CD14-positive monocyte (primary cell): Measurements from ENCODE around the gene C17orf78. TPM values are rescaled to one million over a fixed set of nuclear protein-coding genes. Genes with fewer than 3 reads are reported as not detected.

Experiments
- DNase-seq, 3 donors: peaks; one replicate each; pipeline ENCODE4 v3.0.0-alpha.2; 2011 to 2022
- H2AFZ ChIP-seq: 2 replicates; pipeline ENCODE4 v1.6.0; 2012; ENCODE audit warnings: mild to moderate bottlenecking, low read depth, low read length, inconsistent platforms; ENCODE audit not compliant: insufficient read depth, poor library complexity, severe bottlenecking
- H3K27ac ChIP-seq, 2 donors: 1 replicate in 1 of 2; 2 replicates in 1 of 2; pipeline ENCODE4 v1.5.1; 2012 to 2013; ENCODE audit warnings: low read length in 2 of 2, control low read depth in 1 of 2, inconsistent platforms in 1 of 2, low read depth in 1 of 2, mild to moderate bottlenecking in 1 of 2
- H3K27me3 ChIP-seq, 2 donors: one replicate each; pipeline versions ENCODE4 v1.6.0 to v1.6.1; 2011 to 2013; ENCODE audit warnings: low read length in 2 of 2; ENCODE audit not compliant: control insufficient read depth in 2 of 2, insufficient read depth in 2 of 2
- H3K36me3 ChIP-seq, 2 donors: replicated peaks in 1 of 2; 1 replicate in 1 of 2; 2 replicates in 1 of 2; pipeline versions ENCODE4 v1.5.1 to v1.6.1; 2012 to 2013; ENCODE audit warnings: low read length in 2 of 2, control low read depth in 1 of 2, inconsistent platforms in 1 of 2, mild to moderate bottlenecking in 1 of 2; ENCODE audit not compliant: insufficient read depth in 2 of 2, control insufficient read depth in 1 of 2
- H3K4me1 ChIP-seq, 2 donors: 1 replicate in 1 of 2; 2 replicates in 1 of 2; pipeline versions ENCODE4 v1.5.1 to v1.6.1; 2012 to 2013; ENCODE audit warnings: low read length in 2 of 2, control low read depth in 1 of 2, inconsistent platforms in 1 of 2, mild to moderate bottlenecking in 1 of 2, moderate library complexity in 1 of 2; ENCODE audit not compliant: insufficient read depth in 2 of 2, control insufficient read depth in 1 of 2
- H3K4me2 ChIP-seq: replicated peaks from 2 replicates; pipeline ENCODE3; 2012; ENCODE audit warnings: low read length, moderate library complexity, mild to moderate bottlenecking; ENCODE audit not compliant: poor library complexity, severe bottlenecking; ENCODE audit errors: extremely low read depth
- H3K4me3 ChIP-seq, 3 experiments: fragments of 200-600 bp in 1 of 3; sonication (generic) in 1 of 3; replicated peaks in 1 of 3; 1 replicate in 2 of 3; 2 replicates in 1 of 3; pipeline ENCODE4 v1.5.1; 2011 to 2013; ENCODE audit warnings: low read length in 3 of 3, mild to moderate bottlenecking in 3 of 3, control low read depth in 2 of 3, low read depth in 2 of 3, inconsistent platforms in 1 of 3, moderate library complexity in 1 of 3
- H3K79me2 ChIP-seq: 2 replicates; pipeline ENCODE4 v1.6.0; 2012; ENCODE audit warnings: mild to moderate bottlenecking, control low read depth, inconsistent platforms, low read length, moderate library complexity; ENCODE audit not compliant: insufficient read depth
- H3K9ac ChIP-seq: 2 replicates; pipeline ENCODE4 v1.6.0; 2017; ENCODE audit warnings: low read length, mild to moderate bottlenecking; ENCODE audit not compliant: insufficient read depth, poor library complexity, severe bottlenecking
- H3K9me3 ChIP-seq, 2 donors: replicated peaks in 1 of 2; 1 replicate in 1 of 2; 2 replicates in 1 of 2; pipeline versions ENCODE4 v1.5.1 to v1.6.1; 2012 to 2013; ENCODE audit warnings: low read length in 2 of 2, control low read depth in 1 of 2; ENCODE audit not compliant: control insufficient read depth in 1 of 2, insufficient read depth in 1 of 2
- H4K20me1 ChIP-seq: 2 replicates; pipeline ENCODE4 v1.6.0; 2012; ENCODE audit warnings: mild to moderate bottlenecking, low read length, control low read depth, moderate library complexity; ENCODE audit not compliant: insufficient read depth
- H3K27ac Mint-ChIP-seq, 7 donors: one replicate each; pipeline ENCODE4 v1.8.0; 2020; ENCODE audit warnings: mild to moderate bottlenecking in 7 of 7, mixed read lengths in 7 of 7, moderate library complexity in 6 of 7, inconsistent platforms in 2 of 7
- H3K27me3 Mint-ChIP-seq, 3 donors: one replicate each; pipeline ENCODE4 v1.8.0; 2021 to 2022; ENCODE audit warnings: low read depth in 3 of 3, mild to moderate bottlenecking in 3 of 3, mixed read lengths in 3 of 3, moderate library complexity in 3 of 3, inconsistent platforms in 1 of 3
- H3K36me3 Mint-ChIP-seq, 2 donors: one replicate each; pipeline ENCODE4 v1.8.0; 2020; ENCODE audit warnings: mixed read lengths in 2 of 2, inconsistent platforms in 1 of 2, mild to moderate bottlenecking in 1 of 2
- H3K4me1 Mint-ChIP-seq: one replicate; pipeline ENCODE4 v1.8.0; 2020; ENCODE audit warnings: mild to moderate bottlenecking, mixed read lengths
- H3K4me3 Mint-ChIP-seq, 2 donors: one replicate each; pipeline ENCODE4 v1.8.0; 2020; ENCODE audit warnings: mild to moderate bottlenecking in 2 of 2, mixed read lengths in 2 of 2, moderate library complexity in 1 of 2
- H3K9me3 Mint-ChIP-seq, 7 donors: one replicate each; pipeline ENCODE4 v1.8.0; 2020 to 2022; ENCODE audit warnings: mixed read lengths in 7 of 7, mild to moderate bottlenecking in 6 of 7, moderate library complexity in 6 of 7, inconsistent platforms in 2 of 7
- CTCF ChIP-seq: fragments of 200-600 bp; IDR thresholded peaks from one replicate; pipeline ENCODE4 v1.8.0; 2022; ENCODE audit warnings: antibody characterized with exemption, mild to moderate bottlenecking
- WGBS: methylation state at CpG from one replicate; pipeline ENCODE4 v1.1.5; 2013; ENCODE audit warnings: missing lambda C conversion rate; ENCODE audit not compliant: insufficient coverage; 5-methylcytosine and 5-hydroxymethylcytosine counted together
- intact Hi-C, 2 donors: fragments of 100-400 bp; cut with micrococcal nuclease; formaldehyde crosslinking; loops; one replicate each; pipeline versions ENCODE4 v1.15.0 to v1.15.1; 2023
- polyA plus RNA-seq, 3 donors: library from polyadenylated mRNA; depleted of rRNA in 1 of 3; unstranded in 2 of 3; stranded (reverse) in 1 of 3; fragments of 300-500 nt in 2 of 3; fragments of >200 nt in 1 of 3; fragmentation: Illumina TruSeq in 2 of 3; gene quantifications; 1 replicate in 2 of 3; 2 replicates in 1 of 3; pipeline ENCODE4 v1.2.3, GENCODE V29; 2012 to 2021

The C17orf78 gene
- polyA plus RNA-seq, 3 donors, result not detected

GRCh38 chr17:37417852-37418251 is 42.1 kb downstream of the C17orf78 start:
- intact Hi-C loops, result no loop called here

GRCh38 chr17:37422971-37423625 is 47.3 kb downstream of the C17orf78 start:
- Histone ChIP-seq H3K79me2 (peaks cover 17% of the 10 kb centered on the region), H3K27me3 (no peaks in the 10 kb centered on the region), H3K4me1 (no peaks in the 10 kb centered on the region), H3K9me3 (no peaks in the 10 kb centered on the region), H4K20me1 (no peaks in the 10 kb centered on the region), H3K9ac (no peak overlapping the region), H3K4me2 (no peak overlapping the region), H3K27ac (no peak overlapping the region), H2AFZ (no peak overlapping the region), H3K36me3 (peaks cover 51 to 91% of the 10 kb centered on the region in 2 donors), H3K4me3 (no peak overlapping the region)
- no CpG with 5 or more reads among the region's 4 CpGs for WGBS
- H3K36me3 Mint-ChIP-seq, result peaks cover 59 to 84% of the 10 kb centered on the region in 2 donors
- no peaks in the 10 kb centered on the region for H3K9me3 Mint-ChIP-seq
- H3K27me3 Mint-ChIP-seq, result no peaks in the 10 kb centered on the region
- intact Hi-C loops, result no loop called here
- DNase-seq, result no peak
- no peak overlapping the region for H3K4me3 Mint-ChIP-seq
- no peak for TF ChIP-seq CTCF
- H3K4me1 Mint-ChIP-seq, result no peaks in the 10 kb centered on the region
- no peak overlapping the region for H3K27ac Mint-ChIP-seq

More at GRCh38 chr17:37417852-37418251, 42.1 kb downstream of the C17orf78 start:
- Histone ChIP-seq H3K27ac (no peak overlapping the region), H3K79me2 (peaks cover 59% of the 10 kb centered on the region), H3K27me3 (no peaks in the 10 kb centered on the region), H3K4me3 (no peak overlapping the region), H3K9ac (no peak overlapping the region), H3K36me3 (peaks cover 27 to 91% of the 10 kb centered on the region in 2 donors), H3K9me3 (no peaks in the 10 kb centered on the region), H2AFZ (no peak overlapping the region), H3K4me1 (no peaks in the 10 kb centered on the region), H3K4me2 (no peak overlapping the region), H4K20me1 (no peaks in the 10 kb centered on the region)
- DNase-seq, result no peak
- Mint-ChIP-seq H3K9me3 (no peaks in the 10 kb centered on the region), H3K4me1 (peaks cover 4% of the 10 kb centered on the region), H3K36me3 (peaks cover 49 to 79% of the 10 kb centered on the region in 2 donors), H3K27ac (no peak overlapping the region), H3K4me3 (no peak overlapping the region), H3K27me3 (no peaks in the 10 kb centered on the region)
- TF ChIP-seq CTCF, result no peak
- no CpG with 5 or more reads among the region's 2 CpGs for WGBS
